Activated CD8-positive, alpha-beta memory T cell treated with anti-CD3 and anti-CD28 coated beads, Interleukin-2, amount 10 ng/mL, durations not matched to agents 7 days and 5 days (primary cell): ENCODE measurements around the gene TMEM131L. TPM values are rescaled to one million over a fixed set of nuclear protein-coding genes. Genes with fewer than 3 reads are reported as not detected.
"Not testable (repeated sequence)": the region's sequence is repeated elsewhere in the genome, so short reads cannot be mapped to it uniquely, and the experiment has no call there.

ENCODE experiments used
- ATAC-seq: fragments of 150-1000 bp; cut with Tn5 transposase; one replicate; pipeline ENCODE4 v1.10.0; 2021; ENCODE audit warnings: moderate library complexity
- CTCF ChIA-PET: fragments of 350-600 bp; sonication (Branson Sonifier 250); formaldehyde crosslinking; loops from one replicate; lab custom pipeline; 2021; ENCODE audit warnings: antibody characterized with exemption; lab: Charles Lee
- DNase-seq: peaks from one replicate; pipeline ENCODE4 v3.0.0-alpha.2; 2020
- H3K27ac Mint-ChIP-seq: one replicate; pipeline ENCODE4 v1.8.0; 2021; ENCODE audit warnings: mild to moderate bottlenecking, mixed read lengths
- H3K27me3 Mint-ChIP-seq: one replicate; pipeline ENCODE4 v1.8.0; 2021; ENCODE audit warnings: mixed read lengths
- H3K36me3 Mint-ChIP-seq: one replicate; pipeline ENCODE4 v1.8.0; 2021; ENCODE audit warnings: mild to moderate bottlenecking, mixed read lengths
- H3K4me1 Mint-ChIP-seq: one replicate; pipeline ENCODE4 v1.8.0; 2021; ENCODE audit warnings: mixed read lengths
- H3K4me3 Mint-ChIP-seq: one replicate; pipeline ENCODE4 v1.8.0; 2021; ENCODE audit warnings: mild to moderate bottlenecking, moderate library complexity, mixed read lengths
- H3K9me3 Mint-ChIP-seq: one replicate; pipeline ENCODE4 v1.8.0; 2022; ENCODE audit warnings: low read depth, mixed read lengths
- total RNA-seq, 2 experiments: library from RNA; stranded (reverse); gene quantifications; one replicate each; pipeline ENCODE4 v1.2.3, GENCODE V29; 2021

TMEM131L gene
- total RNA-seq, 2 experiments from 2014 or later, result 29.2 to 34.0 TPM

GRCh38 chr4:153451911-153452657 lies 14.1 kb upstream of the TMEM131L start:
- Mint-ChIP-seq H3K27ac (no peak overlapping the region), H3K36me3 (no peaks in the 10 kb centered on the region), H3K27me3 (no peaks in the 10 kb centered on the region), H3K4me1 (peaks cover 17% of the 10 kb centered on the region), H3K4me3 (no peak overlapping the region), H3K9me3 (no peaks in the 10 kb centered on the region)
- CTCF ChIA-PET, result interaction anchor here (1.9 kb wide), 1 partner anchor 14 kb away, joined by 5 read pairs; the partner anchor contains the start of gene TMEM131L
- DNase-seq, result no peak
- no peak for ATAC-seq

- CTCF ChIA-PET, result interaction anchor here (1.7 to 1.9 kb wide), 2 partner anchors 13 to 20 kb away, joined by 5 read pairs; partner anchors contain the start of gene TMEM131L
- H3K27ac Mint-ChIP-seq, result no peak overlapping the region
These were observed 13.3 kb upstream of the TMEM131L start for GRCh38 chr4:153452658-153453378.

DNA sequence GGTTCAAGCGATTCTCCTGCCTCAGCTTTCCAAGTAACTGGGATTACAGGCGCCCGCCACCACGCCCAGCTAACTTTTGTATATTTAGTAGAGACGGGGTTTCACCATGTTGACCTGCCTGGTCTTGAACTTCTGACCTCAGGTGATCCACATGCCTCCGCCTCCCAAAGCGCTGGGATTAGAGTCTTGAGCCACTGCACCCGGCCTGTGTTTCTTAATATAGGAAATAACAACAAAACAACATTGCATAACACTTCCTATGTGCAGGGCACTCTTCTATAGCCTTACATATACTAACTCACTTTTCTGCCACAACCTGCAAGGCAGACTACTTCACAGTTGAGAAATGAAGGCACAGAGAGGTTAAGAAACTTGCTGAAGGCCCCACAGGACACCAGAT lies 12.8 kb upstream of the TMEM131L start:
- Mint-ChIP-seq H3K27ac (no peak overlapping the region), H3K36me3 (no peaks in the 10 kb centered on the region), H3K4me3 (no peak overlapping the region), H3K27me3 (peaks cover 2% of the 10 kb centered on the region), H3K4me1 (peaks cover 17% of the 10 kb centered on the region), H3K9me3 (no peaks in the 10 kb centered on the region)
- no peak for DNase-seq
- CTCF ChIA-PET, result interaction anchor here (0.8 to 2.2 kb wide), 3 partner anchors 12 to 21 kb away, joined by 3 to 9 read pairs (median 5); partner anchors contain the start of gene TMEM131L
- ATAC-seq, result no peak

More at GRCh38 chr4:153452658-153453378, 13.3 kb upstream of the TMEM131L start:
- Mint-ChIP-seq H3K4me1 (peaks cover 17% of the 10 kb centered on the region), H3K9me3 (no peaks in the 10 kb centered on the region), H3K4me3 (no peak overlapping the region), H3K36me3 (no peaks in the 10 kb centered on the region), H3K27me3 (peaks cover 1% of the 10 kb centered on the region)
- DNase-seq (no peak), ATAC-seq (no peak)

DNA sequence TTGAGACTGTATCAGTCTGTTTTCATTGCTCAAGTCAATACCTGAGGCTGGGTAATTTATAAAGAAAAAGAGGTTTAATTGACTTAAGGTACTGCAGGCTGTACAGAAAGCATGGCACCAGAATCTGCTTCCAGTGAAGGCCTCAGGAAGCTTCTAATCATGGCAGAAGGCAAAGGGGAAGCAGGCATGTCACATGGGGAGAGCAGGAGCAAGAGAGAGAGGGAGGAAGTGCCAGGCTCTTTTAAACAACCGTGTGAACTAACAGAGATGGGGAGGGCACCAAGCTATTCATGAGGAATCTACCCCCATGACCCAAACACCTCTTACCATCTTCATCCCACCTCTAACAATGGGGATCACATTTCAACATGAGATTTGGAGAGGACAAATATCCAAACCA lies 7.2 kb upstream of the TMEM131L start:
- Mint-ChIP-seq H3K36me3 (no peaks in the 10 kb centered on the region), H3K4me1 (no peaks in the 10 kb centered on the region), H3K4me3 (no peak overlapping the region), H3K27me3 (peaks cover 2% of the 10 kb centered on the region), H3K9me3 (no peaks in the 10 kb centered on the region), H3K27ac (no peak overlapping the region)
- ATAC-seq (no peak), DNase-seq (no peak)
- CTCF ChIA-PET, result interaction anchor here (0.9 kb wide), 1 partner anchor 11 kb away, joined by 3 read pairs; no protein-coding TSS in a partner anchor

- H3K27me3 Mint-ChIP-seq, H3K27ac Mint-ChIP-seq, ATAC-seq, H3K36me3 Mint-ChIP-seq, DNase-seq, H3K4me3 Mint-ChIP-seq, H3K9me3 Mint-ChIP-seq: not testable (repeated sequence)
- H3K4me1 Mint-ChIP-seq, result peaks cover 13% of the 10 kb centered on the region
- CTCF ChIA-PET, result interaction anchor here (1.1 kb wide), 1 partner anchor 87 kb away, joined by 3 read pairs; no protein-coding TSS in a partner anchor
These were observed 4.6 kb upstream of the TMEM131L start for GRCh38 chr4:153461549-153461948.

DNA sequence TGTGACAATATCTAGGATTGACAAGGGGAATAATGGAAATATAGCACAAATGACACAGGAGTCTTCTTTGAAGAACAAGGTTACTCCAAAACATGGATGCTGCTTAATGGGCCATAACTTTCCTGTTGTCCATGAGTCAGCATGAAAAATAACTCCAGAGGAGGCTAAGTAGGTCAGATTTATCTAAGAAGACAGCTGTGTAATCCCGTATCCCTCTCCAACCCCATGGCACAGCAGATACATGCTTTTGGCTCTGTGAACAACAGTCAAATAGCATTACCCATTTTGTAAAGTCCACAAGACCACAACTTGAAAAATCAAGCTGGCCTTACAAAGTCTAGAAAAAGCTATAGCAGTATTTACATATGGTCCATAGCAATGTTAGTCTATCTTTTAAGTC lies 2.1 kb upstream of the TMEM131L start:
- no peaks in the 10 kb centered on the region for H3K9me3 Mint-ChIP-seq
- H3K27ac Mint-ChIP-seq, result no peak overlapping the region
- CTCF ChIA-PET, result interaction anchor here (4.4 kb wide), 1 partner anchor 30 kb away, joined by 52 read pairs; no protein-coding TSS in a partner anchor
- peaks cover 8% of the 10 kb centered on the region for H3K36me3 Mint-ChIP-seq
- peaks cover 5% of the 10 kb centered on the region for H3K27me3 Mint-ChIP-seq
- DNase-seq (no peak), ATAC-seq (no peak)
- H3K4me3 Mint-ChIP-seq, result no peak overlapping the region
- peaks cover 25% of the 10 kb centered on the region for H3K4me1 Mint-ChIP-seq

- CTCF ChIA-PET, result interaction anchor here (0.9 to 6.5 kb wide), 20 partner anchors 10 to 216 kb away, joined by 3 to 75 read pairs (median 4); no protein-coding TSS in a partner anchor
- Mint-ChIP-seq H3K9me3 (no peaks in the 10 kb centered on the region), H3K27me3 (peaks cover 5% of the 10 kb centered on the region), H3K4me3 (peak overlapping the region; percentile 75), H3K27ac (peak overlapping the region; percentile 82), H3K36me3 (peaks cover 13% of the 10 kb centered on the region), H3K4me1 (peaks cover 35% of the 10 kb centered on the region)
- ATAC-seq (no peak), DNase-seq (no peak)
These were observed 1.0 kb upstream of the TMEM131L start for GRCh38 chr4:153465140-153465539.

- CTCF ChIA-PET, result interaction anchor here (0.8 to 6.5 kb wide), 23 partner anchors 10 to 217 kb away, joined by 3 to 75 read pairs (median 4); no protein-coding TSS in a partner anchor
- DNase-seq, result peak; percentile 72
- Mint-ChIP-seq H3K36me3 (peaks cover 14% of the 10 kb centered on the region), H3K4me3 (peak overlapping the region; percentile 75), H3K27me3 (peaks cover 5% of the 10 kb centered on the region), H3K9me3 (no peaks in the 10 kb centered on the region), H3K27ac (peak overlapping the region; percentile 82), H3K4me1 (peaks cover 39% of the 10 kb centered on the region)
- ATAC-seq, result peak; percentile 9
These were observed 512 bp upstream of the TMEM131L start for GRCh38 chr4:153465615-153466080.

DNA sequence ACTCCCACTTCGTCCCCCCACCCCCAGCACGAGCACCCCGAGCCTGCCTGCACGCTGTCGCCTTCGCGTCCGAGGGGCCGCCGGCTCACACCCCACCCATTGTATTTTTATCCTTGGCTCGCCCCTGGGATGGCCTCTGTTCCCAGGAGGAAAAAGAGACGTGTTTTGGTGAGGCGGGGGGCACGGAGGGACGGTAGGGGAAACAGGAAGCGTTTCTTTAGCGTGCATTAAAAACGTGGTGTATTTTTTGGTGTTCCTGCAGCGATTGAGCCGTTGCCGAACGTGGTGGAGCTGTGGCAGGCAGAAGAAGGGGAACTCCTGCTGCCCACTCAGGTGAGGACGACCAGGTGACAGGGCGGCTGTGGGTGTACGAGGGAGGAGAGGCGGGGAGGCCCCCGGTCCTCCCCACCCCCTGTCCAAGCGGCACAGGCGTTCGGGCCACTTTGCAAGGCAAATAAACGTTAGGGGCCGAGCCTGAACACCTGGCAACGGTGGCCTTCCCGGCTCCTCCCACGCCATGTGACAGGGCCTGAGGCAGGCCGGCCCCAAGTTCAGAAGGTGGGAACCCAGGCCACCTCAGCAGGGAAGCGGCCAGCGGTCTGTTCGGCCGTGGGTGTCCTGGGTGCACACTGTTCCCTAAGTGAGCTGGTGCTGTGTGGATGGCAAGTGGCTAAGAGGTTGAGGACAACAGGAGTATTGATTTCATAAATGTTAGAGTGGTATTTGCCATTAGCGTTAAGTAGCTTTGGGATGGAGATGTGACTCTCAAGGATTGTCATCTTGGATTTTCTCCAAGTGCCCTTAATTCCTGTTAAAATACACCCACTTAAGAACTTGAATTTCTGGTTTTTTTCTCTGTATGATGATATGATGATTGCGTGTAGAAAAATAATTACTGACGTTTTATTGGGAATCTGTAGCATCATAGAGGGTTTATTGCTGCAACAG lies 1.1 kb downstream of the TMEM131L start:
- H3K4me3 Mint-ChIP-seq, result peak overlapping the region; percentile 88
- peak overlapping the region; percentile 92 for H3K27ac Mint-ChIP-seq
- H3K4me1 Mint-ChIP-seq, result peaks cover 55% of the 10 kb centered on the region
- peak; percentile 67 for DNase-seq
- H3K27me3 Mint-ChIP-seq, result peaks cover 5% of the 10 kb centered on the region
- no peaks in the 10 kb centered on the region for H3K9me3 Mint-ChIP-seq
- H3K36me3 Mint-ChIP-seq, result peaks cover 19% of the 10 kb centered on the region
- ATAC-seq, result peak; percentile 17
- CTCF ChIA-PET, result interaction anchor here (0.8 to 6.5 kb wide), 23 partner anchors 8 to 121 kb away, joined by 3 to 75 read pairs (median 5); no protein-coding TSS in a partner anchor

DNA sequence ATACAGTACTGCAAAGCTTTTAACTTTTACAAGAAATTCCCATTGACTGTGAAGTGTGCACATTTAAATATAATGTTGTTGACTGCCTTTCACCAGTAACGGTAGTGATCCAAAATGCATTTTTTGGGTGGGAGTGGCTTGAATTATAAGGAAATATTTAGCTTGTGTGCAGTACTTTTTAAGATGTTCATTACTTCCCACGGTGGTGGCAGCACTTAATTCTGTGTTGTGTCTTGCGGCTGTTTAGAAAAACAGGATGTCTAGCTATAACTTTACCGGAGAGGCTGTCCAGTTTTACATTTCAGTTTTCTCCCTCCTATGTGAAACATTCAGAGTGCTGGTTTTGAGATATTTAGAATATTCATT lies 1.7 kb downstream of the TMEM131L start:
- peaks cover 23% of the 10 kb centered on the region for H3K36me3 Mint-ChIP-seq
- H3K27me3 Mint-ChIP-seq, result peaks cover 5% of the 10 kb centered on the region
- peak; percentile 59 for DNase-seq
- H3K9me3 Mint-ChIP-seq, result no peaks in the 10 kb centered on the region
- peak overlapping the region; percentile 88 for H3K4me3 Mint-ChIP-seq
- CTCF ChIA-PET, result interaction anchor here (0.8 to 6.5 kb wide), 18 partner anchors 13 to 122 kb away, joined by 3 to 75 read pairs (median 5); no protein-coding TSS in a partner anchor
- no peak for ATAC-seq
- H3K4me1 Mint-ChIP-seq, result peaks cover 60% of the 10 kb centered on the region
- H3K27ac Mint-ChIP-seq, result peak overlapping the region; percentile 92

GRCh38 chr4:153468587-153468986 lies 2.4 kb downstream of the TMEM131L start:
- peaks cover 65% of the 10 kb centered on the region for H3K4me1 Mint-ChIP-seq
- no peak for ATAC-seq
- H3K4me3 Mint-ChIP-seq, result peak overlapping the region; percentile 88
- H3K36me3 Mint-ChIP-seq, result peaks cover 27% of the 10 kb centered on the region
- H3K27ac Mint-ChIP-seq, result peak overlapping the region; percentile 92
- CTCF ChIA-PET, result interaction anchor here (0.9 to 6.5 kb wide), 14 partner anchors 14 to 123 kb away, joined by 3 to 75 read pairs (median 6); no protein-coding TSS in a partner anchor
- peaks cover 5% of the 10 kb centered on the region for H3K27me3 Mint-ChIP-seq
- no peak for DNase-seq
- H3K9me3 Mint-ChIP-seq, result no peaks in the 10 kb centered on the region

DNA sequence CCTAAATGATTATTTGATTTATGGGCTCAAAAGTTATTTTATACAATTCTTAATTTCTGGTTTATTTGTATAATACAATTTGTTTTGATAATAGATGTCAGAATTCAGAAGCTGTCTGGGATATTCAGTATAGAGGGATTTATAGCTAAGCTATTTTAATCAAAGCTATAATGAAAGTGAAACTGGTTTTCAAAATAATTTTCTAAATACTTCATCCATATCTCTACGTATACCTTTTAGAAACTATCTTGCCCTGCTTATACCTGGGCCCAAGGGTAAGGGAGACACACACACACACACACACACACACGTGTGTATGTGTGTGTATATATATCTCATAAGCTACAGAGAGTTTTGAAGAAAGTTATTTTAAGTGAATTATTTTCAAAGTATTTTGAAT lies 2.9 kb downstream of the TMEM131L start:
- Mint-ChIP-seq H3K36me3 (peaks cover 28% of the 10 kb centered on the region), H3K9me3 (no peaks in the 10 kb centered on the region), H3K4me3 (peak overlapping the region; percentile 88), H3K4me1 (peaks cover 67% of the 10 kb centered on the region), H3K27ac (peak overlapping the region; percentile 92), H3K27me3 (peaks cover 5% of the 10 kb centered on the region)
- DNase-seq (no peak), ATAC-seq (no peak)
- CTCF ChIA-PET, result interaction anchor here (0.9 to 6.5 kb wide), 8 partner anchors 14 to 174 kb away, joined by 3 to 75 read pairs (median 6); no protein-coding TSS in a partner anchor
